Large intestine (tissue), 3 donors: ENCODE data around the gene MPRIP. TPM values are rescaled to one million over a fixed set of nuclear protein-coding genes. Genes with fewer than 3 reads are reported as not detected.
A peak's percentile ranks its signal among the peaks of the same experiment; 100 is the strongest.

Experiments
- DNase-seq, 2 donors: peaks; one replicate each; pipeline versions ENCODE4 v3.0.0 to v3.0.0-alpha.2; 2013
- H3K27ac ChIP-seq: one replicate; pipeline ENCODE4 v1.5.1; 2013; ENCODE audit warnings: low read length
- H3K27me3 ChIP-seq: 2 replicates; pipeline ENCODE4 v1.6.1; 2013; ENCODE audit warnings: low read length; ENCODE audit not compliant: control insufficient read depth, insufficient read depth
- H3K36me3 ChIP-seq: 2 replicates; pipeline ENCODE4 v1.6.1; 2013; ENCODE audit warnings: low read length; ENCODE audit not compliant: control insufficient read depth, insufficient read depth
- H3K4me1 ChIP-seq: one replicate; pipeline ENCODE4 v1.6.1; 2013; ENCODE audit warnings: low read length; ENCODE audit not compliant: control insufficient read depth, insufficient read depth
- H3K4me3 ChIP-seq: one replicate; pipeline ENCODE4 v1.5.1; 2013; ENCODE audit warnings: low read length
- H3K9me3 ChIP-seq: one replicate; pipeline ENCODE4 v1.6.1; 2013; ENCODE audit warnings: mild to moderate bottlenecking, low read depth, low read length, moderate library complexity; ENCODE audit not compliant: control insufficient read depth
- WGBS: methylation state at CpG from one replicate; pipeline ENCODE4 v1.1.5; 2013; ENCODE audit warnings: low lambda C conversion rate; ENCODE audit not compliant: insufficient coverage; 5-methylcytosine and 5-hydroxymethylcytosine counted together
- polyA plus RNA-seq: library from polyadenylated mRNA; unstranded; fragments of 120-200 nt; gene quantifications from one replicate; pipeline ENCODE4 v1.2.1, GENCODE V29; 2013

The MPRIP gene
- polyA plus RNA-seq, 1 donor = 178 TPM

DNA sequence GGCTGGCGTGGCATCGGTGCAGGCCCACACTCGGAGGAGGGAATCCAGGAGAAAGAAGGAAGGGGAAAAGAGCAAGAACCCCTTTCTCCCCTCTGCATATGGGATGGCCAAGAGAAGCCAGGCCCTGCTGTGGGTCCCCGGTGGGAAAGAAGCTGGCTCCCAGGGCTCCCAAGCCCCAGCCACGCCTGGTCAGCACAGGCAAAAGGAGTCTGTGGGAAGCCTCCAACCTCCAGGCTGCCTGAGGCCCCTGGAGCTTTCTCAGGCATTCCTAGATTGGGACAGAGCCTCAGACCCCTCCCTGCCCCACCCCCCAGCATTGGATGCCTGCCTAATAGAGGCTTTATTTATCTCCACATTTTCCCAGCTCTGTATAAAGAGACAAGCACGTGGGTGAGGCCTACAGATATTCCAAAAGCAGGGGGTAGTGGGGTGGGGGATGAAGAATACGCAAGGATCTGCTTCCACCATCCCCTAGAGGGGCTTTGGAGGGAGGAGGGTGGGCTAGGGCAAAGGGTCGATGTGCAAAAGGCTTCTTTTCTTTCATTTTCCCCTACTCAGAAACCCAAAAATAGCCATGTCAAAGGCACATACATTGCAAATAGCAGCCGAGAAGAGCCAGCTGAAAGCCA lies 56.4 kb downstream of the MPRIP start:
- Histone ChIP-seq H3K4me3 (no peak overlapping the region), H3K27me3 (no peaks in the 10 kb centered on the region), H3K27ac (peak overlapping the region; percentile 91), H3K36me3 (peaks cover 22% of the 10 kb centered on the region), H3K4me1 (peaks cover 53% of the 10 kb centered on the region), H3K9me3 (no peaks in the 10 kb centered on the region)
- DNase-seq = peak in 1 of 2 donors; percentile 54
- WGBS = 0% methylated on average over 1 of the region's 9 CpGs

DNA sequence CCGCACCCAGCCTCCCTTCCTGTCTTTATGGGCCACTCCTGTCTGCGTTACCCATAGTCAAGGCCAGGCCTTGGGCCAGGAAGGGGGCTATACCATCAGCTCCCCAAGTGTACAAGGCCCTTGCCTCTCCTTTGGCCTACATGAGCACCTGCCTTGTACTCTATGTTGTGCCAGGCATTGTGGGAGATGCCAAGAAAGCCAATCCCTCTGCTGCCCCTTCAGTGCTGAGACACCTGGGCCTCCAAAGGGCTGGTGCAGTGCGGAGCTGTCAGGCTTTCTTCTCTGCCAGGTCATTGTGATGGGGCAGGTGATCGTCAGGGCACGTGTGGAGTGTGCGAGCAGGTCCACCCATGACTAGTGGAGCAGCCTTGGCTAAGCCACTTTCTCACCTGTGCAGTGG lies 59.9 kb downstream of the MPRIP start:
- no peaks in the 10 kb centered on the region for H3K27me3 ChIP-seq
- H3K4me1 ChIP-seq = peaks cover 33% of the 10 kb centered on the region
- H3K4me3 ChIP-seq = no peak overlapping the region
- peaks cover 34% of the 10 kb centered on the region for H3K36me3 ChIP-seq
- no peaks in the 10 kb centered on the region for H3K9me3 ChIP-seq
- H3K27ac ChIP-seq = no peak overlapping the region
- no CpG with 5 or more reads among the region's 6 CpGs for WGBS
- no peak for DNase-seq

DNA sequence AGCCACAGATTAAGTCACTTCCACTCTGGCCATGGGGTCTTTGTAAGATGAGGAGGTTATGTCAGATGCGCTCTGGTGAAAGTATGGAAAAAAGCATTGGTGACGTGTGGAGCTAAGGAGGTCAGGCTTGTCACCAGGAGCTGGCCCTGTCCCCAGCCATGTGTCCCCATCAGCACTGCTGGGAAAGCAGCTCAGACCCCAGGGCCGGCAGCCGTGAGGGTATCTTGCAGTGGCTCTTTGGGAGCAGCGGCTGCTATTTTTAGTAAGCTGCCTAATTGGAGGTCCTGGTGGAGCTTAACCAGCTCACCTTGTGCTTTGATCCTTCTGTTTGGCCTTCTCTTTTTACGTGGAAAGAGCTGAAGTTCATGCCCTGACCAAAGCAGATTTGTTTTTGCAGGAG lies 60.9 kb downstream of the MPRIP start:
- Histone ChIP-seq H3K27me3 (no peaks in the 10 kb centered on the region), H3K4me1 (peaks cover 32% of the 10 kb centered on the region), H3K9me3 (no peaks in the 10 kb centered on the region), H3K36me3 (peaks cover 33% of the 10 kb centered on the region), H3K27ac (no peak overlapping the region), H3K4me3 (no peak overlapping the region)
- WGBS = no CpG with 5 or more reads among the region's 6 CpGs
- DNase-seq = no peak

DNA sequence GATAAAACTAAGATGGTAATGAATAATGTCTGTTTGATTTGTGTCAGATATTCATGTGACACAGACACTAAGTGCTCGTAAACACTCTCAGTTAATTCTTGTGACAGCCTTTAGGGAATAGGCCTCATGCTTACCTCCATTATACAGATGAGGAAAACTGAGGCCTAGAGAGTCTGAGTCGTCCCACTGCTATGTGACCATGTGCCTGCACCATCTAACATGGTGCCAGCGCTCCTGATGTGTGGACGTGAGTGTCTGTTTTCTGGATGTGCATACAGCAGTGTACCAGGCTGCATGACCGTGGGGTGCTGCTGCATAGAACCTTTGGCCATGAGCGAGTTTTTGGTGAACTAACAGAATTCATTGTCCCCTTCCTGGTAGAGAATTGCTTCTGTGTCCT lies 61.8 kb downstream of the MPRIP start:
- H3K4me1 ChIP-seq = peaks cover 31% of the 10 kb centered on the region
- H3K9me3 ChIP-seq = no peaks in the 10 kb centered on the region
- no peaks in the 10 kb centered on the region for H3K27me3 ChIP-seq
- no peak for DNase-seq
- H3K36me3 ChIP-seq = peaks cover 30% of the 10 kb centered on the region
- H3K4me3 ChIP-seq = no peak overlapping the region
- no CpG with 5 or more reads among the region's 6 CpGs for WGBS
- H3K27ac ChIP-seq = no peak overlapping the region

DNA sequence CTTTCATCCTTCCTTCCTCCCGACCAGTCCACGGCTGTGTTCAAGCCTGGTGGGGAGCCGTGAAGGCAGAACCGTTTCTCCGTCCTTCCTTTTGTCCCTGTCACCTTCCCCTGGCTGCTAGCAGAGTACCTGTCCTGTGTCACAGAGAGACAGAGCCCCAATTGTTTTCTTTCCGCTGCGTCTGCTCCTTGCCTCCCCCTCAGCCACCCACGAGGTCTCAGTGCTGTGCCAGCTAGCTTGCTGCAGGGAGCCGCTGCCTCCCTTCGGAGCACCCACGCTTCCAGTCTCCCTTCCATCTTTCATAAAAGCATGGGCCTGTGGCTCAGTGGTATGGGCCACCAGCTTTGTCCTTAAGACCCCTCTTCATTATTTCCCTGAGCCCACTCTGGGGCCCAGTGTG lies 62.2 kb downstream of the MPRIP start:
- H3K36me3 ChIP-seq = peaks cover 30% of the 10 kb centered on the region
- H3K9me3 ChIP-seq = no peaks in the 10 kb centered on the region
- H3K4me3 ChIP-seq = no peak overlapping the region
- H3K27ac ChIP-seq = no peak overlapping the region
- WGBS = 89% methylated on average over 3 of the region's 11 CpGs
- peaks cover 32% of the 10 kb centered on the region for H3K4me1 ChIP-seq
- no peak for DNase-seq
- H3K27me3 ChIP-seq = no peaks in the 10 kb centered on the region

DNA sequence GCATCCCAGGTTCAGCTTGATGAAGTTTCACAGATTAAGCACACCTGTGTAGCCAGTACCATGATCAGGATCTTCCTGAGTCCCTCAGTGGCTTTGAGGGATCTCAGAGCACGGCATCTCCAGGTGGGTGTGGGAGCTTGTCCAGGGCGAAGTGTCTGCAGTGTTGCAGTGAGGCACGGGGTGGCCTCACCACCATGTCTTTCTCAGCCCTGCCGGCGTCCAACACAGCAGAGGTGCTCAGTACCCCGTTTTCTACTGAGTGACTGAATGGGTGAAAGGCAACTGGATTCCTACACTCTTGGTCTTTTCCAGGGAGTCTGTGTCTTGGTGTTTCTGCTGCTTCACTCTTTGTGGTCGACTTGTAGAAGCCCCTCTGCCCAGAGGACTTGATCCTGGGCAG lies 63.7 kb downstream of the MPRIP start:
- peaks cover 23% of the 10 kb centered on the region for H3K36me3 ChIP-seq
- H3K4me3 ChIP-seq = no peak overlapping the region
- WGBS = no CpG with 5 or more reads among the region's 7 CpGs
- DNase-seq = no peak
- H3K9me3 ChIP-seq = no peaks in the 10 kb centered on the region
- H3K27ac ChIP-seq = no peak overlapping the region
- H3K27me3 ChIP-seq = no peaks in the 10 kb centered on the region
- H3K4me1 ChIP-seq = peaks cover 39% of the 10 kb centered on the region

DNA sequence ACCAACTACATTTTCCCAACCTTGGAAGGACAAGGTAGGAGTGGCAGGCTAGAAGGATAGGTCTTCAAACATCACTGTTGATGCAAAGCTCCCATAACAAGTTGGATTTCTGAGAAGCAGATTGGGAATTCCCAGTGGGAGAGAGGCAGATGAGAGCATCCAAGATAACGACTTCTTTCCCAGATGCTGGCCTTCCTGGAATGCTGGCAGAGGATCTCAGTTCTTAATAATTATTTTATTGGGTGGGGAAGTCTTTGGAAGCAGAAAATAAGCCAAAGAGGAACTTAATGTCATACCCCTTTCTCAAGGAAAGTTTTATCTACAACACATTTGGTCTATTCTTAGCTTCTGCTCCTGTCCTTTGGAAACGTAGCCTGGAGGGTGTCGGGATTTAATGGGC lies 64.5 kb downstream of the MPRIP start:
- DNase-seq = no peak
- Histone ChIP-seq H3K9me3 (no peaks in the 10 kb centered on the region), H3K4me3 (no peak overlapping the region), H3K36me3 (peaks cover 22% of the 10 kb centered on the region), H3K27ac (no peak overlapping the region), H3K27me3 (no peaks in the 10 kb centered on the region), H3K4me1 (peaks cover 44% of the 10 kb centered on the region)
- no CpG with 5 or more reads among the region's 3 CpGs for WGBS

DNA sequence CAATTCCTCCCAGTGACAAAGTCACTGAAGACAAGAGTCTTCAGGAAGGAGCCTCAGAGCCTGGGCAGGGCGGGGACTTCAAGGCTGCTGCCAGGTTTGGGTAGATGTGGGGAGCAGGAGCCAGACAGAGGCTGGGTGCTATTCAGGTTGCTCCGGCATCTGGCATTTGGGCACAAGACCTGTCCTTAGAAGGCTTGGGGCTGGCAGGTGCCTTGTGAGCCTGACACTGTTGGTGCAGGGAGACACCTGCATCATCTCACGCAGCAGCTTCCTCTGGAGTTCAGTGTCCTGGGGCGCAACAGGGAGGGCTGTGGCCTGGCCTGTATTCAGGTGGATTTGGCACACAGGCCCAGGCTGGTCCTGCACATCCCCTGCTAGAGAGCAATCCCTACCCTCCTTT lies 65.0 kb downstream of the MPRIP start:
- H3K27me3 ChIP-seq = no peaks in the 10 kb centered on the region
- no CpG with 5 or more reads among the region's 4 CpGs for WGBS
- H3K4me1 ChIP-seq = peaks cover 44% of the 10 kb centered on the region

DNA sequence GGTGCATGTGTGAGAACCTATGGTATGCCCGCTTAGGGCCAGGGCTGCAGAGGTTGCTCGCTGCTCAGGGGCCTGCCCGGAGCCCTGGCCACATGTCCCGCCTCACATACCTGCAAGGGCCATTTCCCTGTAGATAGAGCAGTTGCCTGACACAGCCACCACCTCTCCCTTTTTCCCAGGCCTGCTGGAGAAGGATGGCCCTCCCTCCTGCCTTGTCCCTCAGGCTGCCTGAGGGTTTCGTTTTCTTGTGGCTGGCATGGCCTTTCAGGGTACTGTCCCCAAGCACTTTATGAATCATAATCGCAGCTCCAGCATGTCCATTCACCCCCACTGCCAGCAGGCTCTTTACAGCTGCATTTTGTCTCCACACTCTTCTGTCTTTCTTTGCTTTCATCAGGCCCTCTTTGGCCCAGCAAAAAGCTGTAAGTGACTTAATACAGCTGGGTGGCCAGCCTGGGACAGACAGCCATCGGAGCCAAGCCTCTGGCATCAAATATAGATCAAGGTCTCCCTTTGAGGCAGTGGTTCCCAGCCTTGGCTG lies 65.7 kb downstream of the MPRIP start:
- H3K36me3 ChIP-seq = peaks cover 16% of the 10 kb centered on the region
- no CpG with 5 or more reads among the region's 7 CpGs for WGBS

More for the DNA sequence above, 65.0 kb downstream of the MPRIP start:
- Histone ChIP-seq H3K27ac (no peak overlapping the region), H3K9me3 (no peaks in the 10 kb centered on the region), H3K4me3 (no peak overlapping the region), H3K36me3 (peaks cover 21% of the 10 kb centered on the region)
- DNase-seq = no peak

DNA sequence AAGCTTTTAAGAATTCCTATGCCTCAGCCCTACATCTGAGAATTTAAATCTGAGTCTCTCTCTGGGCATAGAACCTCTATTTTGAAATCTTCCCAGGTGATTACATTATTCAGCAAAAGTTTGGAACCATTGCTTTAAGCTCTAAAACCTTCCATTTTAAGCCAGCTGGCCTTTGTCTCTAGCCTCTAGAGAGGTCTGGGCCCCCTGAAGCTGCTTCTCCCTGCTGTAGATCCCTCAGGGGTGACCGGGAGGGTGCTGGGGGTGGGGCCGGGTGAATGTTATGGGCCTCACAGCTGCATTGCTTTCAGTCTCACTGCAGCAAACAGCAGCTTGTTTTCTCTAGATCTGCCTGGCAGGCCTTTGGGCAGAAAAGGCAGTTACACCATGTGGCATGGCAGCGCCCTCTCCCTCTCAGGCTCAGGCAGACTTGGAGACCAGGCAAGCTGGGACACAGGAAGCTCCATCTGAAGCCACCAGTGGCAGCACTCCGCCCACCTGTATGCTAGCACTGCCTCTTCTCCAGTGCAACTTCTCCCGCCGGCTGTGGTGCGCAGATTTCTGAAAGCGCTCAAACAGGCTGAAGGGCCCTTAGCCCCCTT lies 66.3 kb downstream of the MPRIP start:
- Histone ChIP-seq H3K4me3 (no peak overlapping the region), H3K27me3 (no peaks in the 10 kb centered on the region), H3K9me3 (no peaks in the 10 kb centered on the region), H3K36me3 (peaks cover 15% of the 10 kb centered on the region), H3K4me1 (peaks cover 44% of the 10 kb centered on the region), H3K27ac (peak overlapping the region; percentile 81)
- 100% methylated on average over 1 of the region's 8 CpGs for WGBS
- DNase-seq = peak in 1 of 2 donors; percentile 51

More for the DNA sequence above, 65.7 kb downstream of the MPRIP start:
- Histone ChIP-seq H3K9me3 (no peaks in the 10 kb centered on the region), H3K4me1 (peaks cover 44% of the 10 kb centered on the region), H3K27me3 (no peaks in the 10 kb centered on the region), H3K27ac (peak overlapping the region; percentile 81), H3K4me3 (no peak overlapping the region)
- no peak for DNase-seq
